HepG2 (cell line): ENCODE results near the gene NDUFB10. TPM values are rescaled to one million over a fixed set of nuclear protein-coding genes. Genes with fewer than 3 reads are reported as not detected.

Experiments
- ASH2L ChIP-seq: fragments of 300-600, 200-600 bp; sonication (generic); IDR thresholded peaks from 2 replicates; pipeline ENCODE4 v1.7.0; 2017; ENCODE audit warnings: low read depth, mild to moderate bottlenecking, moderate library complexity, mixed read lengths, low read length; ENCODE audit not compliant: insufficient read length
- ATF3 ChIP-seq: sonication (generic); formaldehyde crosslinking; IDR thresholded peaks from 2 replicates; pipeline ENCODE4 v1.4.0; 2020; ENCODE audit warnings: missing genetic modification reagents
- ATF5 ChIP-seq: sonication (generic); formaldehyde crosslinking; IDR thresholded peaks from 2 replicates; pipeline ENCODE4 v1.4.0; 2020; ENCODE audit warnings: mild to moderate bottlenecking, low read depth, missing genetic modification reagents
- CREBL2 ChIP-seq: sonication (generic); formaldehyde crosslinking; IDR thresholded peaks from 2 replicates; pipeline ENCODE4 v1.8.1; 2023; ENCODE audit warnings: missing genetic modification reagents, mild to moderate bottlenecking, borderline replicate concordance
- CSRNP1 ChIP-seq: sonication (generic); formaldehyde crosslinking; IDR thresholded peaks from 2 replicates; pipeline ENCODE4 v1.8.1; 2023; ENCODE audit warnings: mild to moderate bottlenecking, missing genetic modification reagents
- EP300 ChIP-seq, 3 experiments: sonication (generic) in 1 of 3; formaldehyde crosslinking in 1 of 3; IDR thresholded peaks; 2 replicates each; pipeline versions ENCODE4 v1.5.1 to v1.6.1; 2011 to 2020; ENCODE audit warnings: low read depth in 2 of 3, low read length in 2 of 3, borderline replicate concordance in 1 of 3, improper control_type of control experiment in 1 of 3, mild to moderate bottlenecking in 1 of 3, missing genetic modification reagents in 1 of 3, moderate library complexity in 1 of 3
- HHEX ChIP-seq: IDR thresholded peaks from 2 replicates; pipeline ENCODE4 v1.6.1; 2016; ENCODE audit warnings: control low read depth
- LCORL ChIP-seq, 2 experiments: fragments of 450-650 bp in 1 of 2; sonication (generic) in 1 of 2; formaldehyde crosslinking in 1 of 2; IDR thresholded peaks; 2 replicates each; pipeline versions ENCODE4 v1.5.0 to v1.6.1; 2017 to 2020; ENCODE audit warnings: antibody characterized with exemption in 1 of 2, missing genetic modification reagents in 1 of 2
- MAFF ChIP-seq: IDR thresholded peaks from 2 replicates; pipeline ENCODE4 v1.6.1; 2011; ENCODE audit warnings: low read depth, low read length, improper control_type of control experiment
- MYC ChIP-seq: sonication (generic); formaldehyde crosslinking; IDR thresholded peaks from 2 replicates; pipeline ENCODE4 v1.9.0; 2021; ENCODE audit warnings: missing genetic modification reagents, borderline replicate concordance
- PITX1 ChIP-seq: sonication (generic); formaldehyde crosslinking; IDR thresholded peaks from 2 replicates; pipeline ENCODE4 v1.5.1; 2020; ENCODE audit warnings: mild to moderate bottlenecking, missing genetic modification reagents
- SIX4 ChIP-seq: sonication (generic); formaldehyde crosslinking; IDR thresholded peaks from 2 replicates; pipeline ENCODE4 v1.4.0; 2020; ENCODE audit warnings: missing genetic modification reagents
- SPEN ChIP-seq: sonication (generic); formaldehyde crosslinking; IDR thresholded peaks from 2 replicates; pipeline ENCODE4 v1.5.1; 2020; ENCODE audit warnings: low read depth, mild to moderate bottlenecking, missing genetic modification reagents
- TFE3 ChIP-seq: IDR thresholded peaks from 2 replicates; pipeline ENCODE4 v1.6.1; 2016
- YEATS4 ChIP-seq: sonication (generic); formaldehyde crosslinking; IDR thresholded peaks from 2 replicates; pipeline ENCODE4 v1.4.0; 2020; ENCODE audit warnings: missing genetic modification reagents, borderline replicate concordance
- YY1 ChIP-seq: IDR thresholded peaks from 2 replicates; pipeline ENCODE4 v1.6.1; 2011; ENCODE audit warnings: low read length, low read depth, moderate library complexity, mild to moderate bottlenecking; ENCODE audit not compliant: insufficient read depth, insufficient replicate concordance
- ZMAT5 ChIP-seq: sonication (generic); formaldehyde crosslinking; IDR thresholded peaks from 2 replicates; pipeline ENCODE4 v1.5.0; 2020; ENCODE audit warnings: mild to moderate bottlenecking, low read depth, missing genetic modification reagents, borderline replicate concordance
- ZMYM3 ChIP-seq: sonication (generic); formaldehyde crosslinking; IDR thresholded peaks from 2 replicates; pipeline ENCODE4 v1.5.1; 2020; ENCODE audit warnings: mild to moderate bottlenecking, missing genetic modification reagents
- ZNF10 ChIP-seq: sonication (generic); formaldehyde crosslinking; IDR thresholded peaks from 2 replicates; pipeline ENCODE4 v1.4.0; 2020; ENCODE audit warnings: mild to moderate bottlenecking, low read depth, missing genetic modification reagents, borderline replicate concordance
- ZNF274 ChIP-seq: sonication (generic); formaldehyde crosslinking; IDR thresholded peaks from 2 replicates; pipeline ENCODE4 v1.5.1; 2020; ENCODE audit warnings: mild to moderate bottlenecking, missing genetic modification reagents
- ZNF296 ChIP-seq: sonication (generic); formaldehyde crosslinking; conservative IDR thresholded peaks from 2 replicates; pipeline ENCODE4 v1.5.0; 2020; ENCODE audit warnings: mild to moderate bottlenecking, missing genetic modification reagents
- ZNF567 ChIP-seq: sonication (generic); formaldehyde crosslinking; IDR thresholded peaks from 2 replicates; pipeline ENCODE4 v1.8.1; 2023; ENCODE audit warnings: mild to moderate bottlenecking, missing genetic modification reagents, borderline replicate concordance
- ZNF644 ChIP-seq: IDR thresholded peaks from 2 replicates; pipeline ENCODE4 v1.6.1; 2016; ENCODE audit warnings: low read depth
- ZNF678 ChIP-seq: sonication (generic); formaldehyde crosslinking; IDR thresholded peaks from 2 replicates; pipeline ENCODE4 v1.4.0; 2020; ENCODE audit warnings: mild to moderate bottlenecking, missing genetic modification reagents
- polyA plus RNA-seq, 8 experiments: library from polyadenylated mRNA; depleted of rRNA in 3 of 8; stranded (reverse) in 7 of 8; unstranded in 1 of 8; fragments of >200 nt; fragmentation: Illumina TruSeq in 4 of 8; extraction: Trizol in 4 of 8; gene quantifications; 2 replicates each; pipeline versions ENCODE4 v1.2.1 to v1.2.3, GENCODE V29; 2011 to 2016; ENCODE audit warnings: low read depth in 4 of 8, missing spikeins in 1 of 8, mixed read lengths in 1 of 8; ENCODE audit not compliant: insufficient read depth in 1 of 8
- total RNA-seq, 5 experiments: library from RNA; depleted of rRNA; stranded (reverse); fragments of >200 nt; fragmentation: Illumina TruSeq; extraction: Trizol; gene quantifications; 2 replicates each; pipeline ENCODE4 v1.2.3, GENCODE V29; 2016; ENCODE audit warnings: low read depth in 1 of 5

Gene NDUFB10
- total and polyA plus RNA-seq, 2 of the 13 experiments (the other 11 are each of a cell fraction or from before 2014, with no cell fraction given) = 68.6 to 157 TPM

GRCh38 chr16:1971796-1972489, 12.6 kb downstream of the NDUFB10 start, which contains the start of gene TBL3 (continued):
- TF ChIP-seq PITX1 (CRISPR knock-in tag) = peak; percentile 78; the same call in 1 of the 2 replicates
- TF ChIP-seq ZNF10 = no peak
- no peak for TF ChIP-seq ZNF644 (CRISPR knock-in tag)
- TF ChIP-seq LCORL (IDR thresholded peaks at IDR 0.05) = no peak
- TF ChIP-seq LCORL (CRISPR knock-in tag; IDR thresholded peaks at IDR 0.05) = peak; percentile 85
- TF ChIP-seq ASH2L = peak; percentile 68
- peak; percentile 93 for TF ChIP-seq ZNF274
- peak; percentile 93 for TF ChIP-seq MYC (CRISPR knock-in tag)
- peak; percentile 100 for TF ChIP-seq YY1
- TF ChIP-seq SIX4 (CRISPR knock-in tag) = 0 out of 2 replicates have a peak, but pooled peaks have one; percentile 18
- TF ChIP-seq ZNF296 = 0 out of 2 replicates have a peak, but pooled peaks have one; percentile 56
- TF ChIP-seq CSRNP1 (CRISPR knock-in tag) = no peak; the same call in 1 of the 2 replicates
- TF ChIP-seq ZMAT5 = no peak
- peak; percentile 97 for TF ChIP-seq ZNF567 (CRISPR knock-in tag)
- TF ChIP-seq MAFF = no peak
- peak; percentile 85; the same call in 1 of the 2 replicates for TF ChIP-seq CREBL2 (CRISPR knock-in tag)
- 0 out of 4 replicates have a peak, but pooled peaks of 1 of the 2 experiments have one; percentile 49 for TF ChIP-seq EP300 (IDR thresholded peaks at IDR 0.05; ENCODE audit: low read depth in 2 of 2, low read length in 2 of 2)
- TF ChIP-seq EP300 (CRISPR knock-in tag; IDR thresholded peaks at IDR 0.05; ENCODE audit: borderline replicate concordance) = no peak; the same call in 1 of the 2 replicates
- TF ChIP-seq ATF3 = peak; percentile 65
- TF ChIP-seq TFE3 = peak; percentile 68
- peak; percentile 99 for TF ChIP-seq SPEN
- no peak for TF ChIP-seq HHEX (CRISPR knock-in tag)
- no peak for TF ChIP-seq ZMYM3 (CRISPR knock-in tag)
- TF ChIP-seq ATF5 (CRISPR knock-in tag) = peak; percentile 87; the same call in 1 of the 2 replicates
- peak; percentile 89; the same call in 1 of the 2 replicates for TF ChIP-seq YEATS4 (CRISPR knock-in tag)
- no peak for TF ChIP-seq ZNF678 (CRISPR knock-in tag)
